ENCODE measurements around the gene KIF25.

KIF25 gene

GRCh38 chr6:168091381-168092264, 94.2 kb downstream of the KIF25 start:
- no peak for DNase-seq

GRCh38 chr6:168092541-168092940, 95.1 kb downstream of the KIF25 start:
- no peak for DNase-seq

- no peak for DNase-seq
These were observed 95.6 kb downstream of the KIF25 start for GRCh38 chr6:168093071-168093505.

- no peak for DNase-seq
These were observed 96.2 kb downstream of the KIF25 start for GRCh38 chr6:168093634-168094033.
